ENCODE measurements around the gene SYNC. TPM values are rescaled to one million over a fixed set of nuclear protein-coding genes. Genes with fewer than 3 reads are reported as not detected.

Gene SYNC
- total and polyA plus RNA-seq, 2 donors (not counting 1 experiment from before 2014, with no cell fraction given) = 50.9 to 58.1 TPM

DNA sequence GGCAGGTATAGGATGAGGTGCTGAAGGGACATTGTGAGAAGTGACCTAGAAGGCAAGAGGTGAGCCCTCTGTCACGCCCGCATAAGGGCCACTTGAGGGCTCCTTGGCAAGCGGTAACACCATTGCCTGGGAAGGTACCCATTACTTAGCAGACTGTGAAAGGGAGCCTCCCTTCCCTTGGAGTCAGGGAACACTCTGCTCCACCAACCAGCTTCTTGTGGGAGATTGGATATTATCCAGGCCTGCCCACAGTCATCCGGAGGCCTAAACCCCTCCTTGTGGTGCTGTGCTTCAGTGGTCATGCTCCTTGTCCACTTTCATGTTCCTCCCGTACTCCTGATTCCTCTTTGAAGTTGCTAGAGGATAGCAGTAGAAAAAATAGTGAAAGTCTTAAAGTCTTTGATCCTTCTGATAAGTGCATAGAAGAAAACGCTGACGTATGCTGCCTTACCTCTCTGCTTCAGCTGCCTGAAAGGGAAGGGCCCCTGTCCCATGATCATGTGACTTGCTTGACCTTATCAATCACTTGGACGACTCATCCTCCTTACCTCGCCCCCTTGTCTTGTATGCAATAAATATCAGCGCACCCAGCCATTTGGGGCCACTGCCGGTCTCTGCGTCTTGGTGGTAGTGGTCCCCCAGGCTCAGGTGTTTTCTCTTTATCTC lies 35.5 kb downstream of the SYNC start:
- DNase-seq (ENCODE audit: low read depth in 2 of 2) = no peak
- TF ChIP-seq EZH2 (IDR thresholded peaks at IDR 0.05; ENCODE audit: low read length, missing control alignments) = no peak
- TF ChIP-seq, protein P1, sequence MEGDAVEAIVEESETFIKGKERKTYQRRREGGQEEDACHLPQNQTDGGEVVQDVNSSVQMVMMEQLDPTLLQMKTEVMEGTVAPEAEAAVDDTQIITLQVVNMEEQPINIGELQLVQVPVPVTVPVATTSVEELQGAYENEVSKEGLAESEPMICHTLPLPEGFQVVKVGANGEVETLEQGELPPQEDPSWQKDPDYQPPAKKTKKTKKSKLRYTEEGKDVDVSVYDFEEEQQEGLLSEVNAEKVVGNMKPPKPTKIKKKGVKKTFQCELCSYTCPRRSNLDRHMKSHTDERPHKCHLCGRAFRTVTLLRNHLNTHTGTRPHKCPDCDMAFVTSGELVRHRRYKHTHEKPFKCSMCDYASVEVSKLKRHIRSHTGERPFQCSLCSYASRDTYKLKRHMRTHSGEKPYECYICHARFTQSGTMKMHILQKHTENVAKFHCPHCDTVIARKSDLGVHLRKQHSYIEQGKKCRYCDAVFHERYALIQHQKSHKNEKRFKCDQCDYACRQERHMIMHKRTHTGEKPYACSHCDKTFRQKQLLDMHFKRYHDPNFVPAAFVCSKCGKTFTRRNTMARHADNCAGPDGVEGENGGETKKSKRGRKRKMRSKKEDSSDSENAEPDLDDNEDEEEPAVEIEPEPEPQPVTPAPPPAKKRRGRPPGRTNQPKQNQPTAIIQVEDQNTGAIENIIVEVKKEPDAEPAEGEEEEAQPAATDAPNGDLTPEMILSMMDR (conservative IDR thresholded peaks at IDR 0.05 in 1 of 2, IDR thresholded peaks at IDR 0.05 in 1 of 2; ENCODE audit: low read depth in 1 of 2, low read length in 2 of 2) = no peak
- no peaks in the 10 kb centered on the region for H3K79me2 ChIP-seq (ENCODE audit: control insufficient read depth, insufficient read depth, low read length)
- no peak overlapping the region for H2AFZ ChIP-seq (ENCODE audit: low read length)
- no peak overlapping the region for H3K4me2 ChIP-seq (ENCODE audit: extremely low read depth, insufficient read depth, low read length)
- H3K36me3 ChIP-seq (ENCODE audit: control insufficient read depth, insufficient read depth, low read length) = peaks cover 9% of the 10 kb centered on the region
- no peaks in the 10 kb centered on the region for H4K20me1 ChIP-seq (ENCODE audit: control insufficient read depth, extremely low read depth, insufficient read depth, low read length)
- no peak overlapping the region for H3K27ac ChIP-seq (ENCODE audit: insufficient read depth, low read length)
- no peak overlapping the region for H3K4me3 ChIP-seq (replicated peaks in 1 of 4; ENCODE audit: control extremely low read depth in 1 of 4, insufficient read depth in 1 of 4, low read depth in 3 of 4, low read length in 4 of 4)
- H3K27me3 ChIP-seq (ENCODE audit: control insufficient read depth, insufficient read depth, low read length) = no peaks in the 10 kb centered on the region
- no peaks in the 10 kb centered on the region for H3K4me1 ChIP-seq (ENCODE audit: control insufficient read depth, extremely low read depth, insufficient read depth, low read length)
- no peaks in the 10 kb centered on the region for H3K9me3 ChIP-seq (ENCODE audit: control insufficient read depth, insufficient read depth, low read depth, low read length)
- H3K9ac ChIP-seq (ENCODE audit: insufficient read depth, low read length) = no peak overlapping the region

DNA sequence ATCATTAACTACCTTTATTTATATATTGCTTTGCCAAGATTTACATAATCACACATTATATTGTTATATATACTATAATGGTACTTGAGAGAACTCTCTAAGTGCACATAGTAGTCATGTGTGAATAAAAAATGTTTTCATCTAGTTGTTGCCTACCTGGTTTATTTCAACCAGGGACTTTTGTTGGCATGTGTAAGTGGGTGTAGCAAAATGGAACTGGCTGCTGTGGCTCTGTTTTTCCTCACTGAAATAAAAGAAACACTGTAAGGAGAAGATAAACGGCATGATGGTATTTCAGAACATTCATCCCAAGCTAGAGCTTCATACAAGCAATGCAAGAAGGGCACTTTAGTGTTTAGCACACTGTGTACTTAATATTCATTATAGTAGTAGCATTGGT lies 36.7 kb downstream of the SYNC start:
- no peak overlapping the region for H3K9ac ChIP-seq (ENCODE audit: insufficient read depth, low read length)
- H2AFZ ChIP-seq (ENCODE audit: low read length) = no peak overlapping the region
- H3K27ac ChIP-seq (ENCODE audit: insufficient read depth, low read length) = no peak overlapping the region
- H3K4me1 ChIP-seq (ENCODE audit: control insufficient read depth, extremely low read depth, insufficient read depth, low read length) = no peaks in the 10 kb centered on the region
- no peak for TF ChIP-seq EZH2 (IDR thresholded peaks at IDR 0.05; ENCODE audit: low read length, missing control alignments)
- TF ChIP-seq, protein P1 (conservative IDR thresholded peaks at IDR 0.05 in 1 of 2, IDR thresholded peaks at IDR 0.05 in 1 of 2; ENCODE audit: low read depth in 1 of 2, low read length in 2 of 2) = no peak
- no peaks in the 10 kb centered on the region for H3K27me3 ChIP-seq (ENCODE audit: control insufficient read depth, insufficient read depth, low read length)
- no peaks in the 10 kb centered on the region for H4K20me1 ChIP-seq (ENCODE audit: control insufficient read depth, extremely low read depth, insufficient read depth, low read length)
- H3K4me3 ChIP-seq (replicated peaks in 1 of 4; ENCODE audit: control extremely low read depth in 1 of 4, insufficient read depth in 1 of 4, low read depth in 3 of 4, low read length in 4 of 4) = no peak overlapping the region
- H3K9me3 ChIP-seq (ENCODE audit: control insufficient read depth, insufficient read depth, low read depth, low read length) = no peaks in the 10 kb centered on the region
- H3K4me2 ChIP-seq (ENCODE audit: extremely low read depth, insufficient read depth, low read length) = no peak overlapping the region
- H3K79me2 ChIP-seq (ENCODE audit: control insufficient read depth, insufficient read depth, low read length) = no peaks in the 10 kb centered on the region
- no peak for DNase-seq (ENCODE audit: low read depth in 2 of 2)
- peaks cover 8% of the 10 kb centered on the region for H3K36me3 ChIP-seq (ENCODE audit: control insufficient read depth, insufficient read depth, low read length)

DNA sequence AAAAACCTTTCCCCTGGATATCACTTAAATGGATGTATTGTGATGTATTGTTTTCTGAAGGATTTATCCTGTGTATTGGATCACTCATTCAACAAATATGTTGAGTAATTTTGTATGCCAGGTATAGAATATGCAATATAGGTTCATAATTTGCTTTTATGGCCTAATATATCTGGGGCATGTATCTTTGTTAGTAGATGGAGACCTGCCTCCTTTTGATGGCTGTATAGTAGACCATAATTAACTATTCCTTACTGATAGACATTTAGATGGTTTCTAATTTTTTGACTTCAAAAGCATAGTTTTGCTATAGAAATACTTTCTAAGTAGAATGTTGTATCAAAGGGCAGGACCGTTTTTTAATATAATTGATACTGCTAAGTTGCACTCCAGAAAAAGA lies 43.0 kb downstream of the SYNC start:
- TF ChIP-seq, protein P1 (conservative IDR thresholded peaks at IDR 0.05 in 1 of 2, IDR thresholded peaks at IDR 0.05 in 1 of 2; ENCODE audit: low read depth in 1 of 2, low read length in 2 of 2) = no peak
- TF ChIP-seq EZH2 (IDR thresholded peaks at IDR 0.05; ENCODE audit: low read length, missing control alignments) = no peak
- no peak for DNase-seq (ENCODE audit: low read depth in 2 of 2)
- H3K27ac ChIP-seq (ENCODE audit: insufficient read depth, low read length) = no peak overlapping the region
- H3K9ac ChIP-seq (ENCODE audit: insufficient read depth, low read length) = no peak overlapping the region
- peaks cover 20% of the 10 kb centered on the region for H3K79me2 ChIP-seq (ENCODE audit: control insufficient read depth, insufficient read depth, low read length)
- H3K36me3 ChIP-seq (ENCODE audit: control insufficient read depth, insufficient read depth, low read length) = peaks cover 1% of the 10 kb centered on the region
- no peaks in the 10 kb centered on the region for H3K9me3 ChIP-seq (ENCODE audit: control insufficient read depth, insufficient read depth, low read depth, low read length)
- no peaks in the 10 kb centered on the region for H3K4me1 ChIP-seq (ENCODE audit: control insufficient read depth, extremely low read depth, insufficient read depth, low read length)
- no peaks in the 10 kb centered on the region for H4K20me1 ChIP-seq (ENCODE audit: control insufficient read depth, extremely low read depth, insufficient read depth, low read length)
- H3K4me3 ChIP-seq (replicated peaks in 1 of 4; ENCODE audit: control extremely low read depth in 1 of 4, insufficient read depth in 1 of 4, low read depth in 3 of 4, low read length in 4 of 4) = no peak overlapping the region
- H3K27me3 ChIP-seq (ENCODE audit: control insufficient read depth, insufficient read depth, low read length) = no peaks in the 10 kb centered on the region
- no peak overlapping the region for H3K4me2 ChIP-seq (ENCODE audit: extremely low read depth, insufficient read depth, low read length)
- H2AFZ ChIP-seq (ENCODE audit: low read length) = no peak overlapping the region
